GM11168 (cell line): ENCODE results near the gene ZBTB5.
"Not testable (repeated sequence)": the region's sequence is repeated elsewhere in the genome, so short reads cannot be mapped to it uniquely, and the experiment has no call there.

ENCODE experiments used
- in situ Hi-C: fragments of 300-500 bp; cut with MboI; formaldehyde crosslinking; loops from one replicate; pipeline ENCODE4 v1.12.0; 2022; ENCODE audit warnings: low sequenced_read_pairs; ENCODE audit not compliant: unreplicated experiment

Gene ZBTB5

DNA sequence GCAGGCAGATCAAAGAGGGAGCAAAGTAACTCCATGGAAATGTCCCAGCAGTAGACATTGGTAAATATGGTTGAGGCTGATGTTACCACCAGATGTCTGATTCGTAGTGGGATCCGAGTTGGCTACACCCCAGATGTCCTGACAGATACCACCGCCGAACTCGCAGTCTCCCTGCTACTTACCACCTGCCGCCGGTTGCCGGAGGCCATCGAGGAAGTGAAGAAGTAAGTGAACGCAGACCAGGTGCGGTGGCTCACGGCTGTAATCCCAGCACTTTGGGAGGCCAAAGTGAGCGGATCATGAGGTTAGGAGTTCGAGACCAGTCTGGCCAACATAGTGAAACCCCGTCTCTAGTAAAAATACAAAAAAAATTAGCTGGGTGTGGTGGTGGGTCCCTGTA is 38.8 kb downstream of the ZBTB5 start:
- in situ Hi-C loops = not testable (repeated sequence)

DNA sequence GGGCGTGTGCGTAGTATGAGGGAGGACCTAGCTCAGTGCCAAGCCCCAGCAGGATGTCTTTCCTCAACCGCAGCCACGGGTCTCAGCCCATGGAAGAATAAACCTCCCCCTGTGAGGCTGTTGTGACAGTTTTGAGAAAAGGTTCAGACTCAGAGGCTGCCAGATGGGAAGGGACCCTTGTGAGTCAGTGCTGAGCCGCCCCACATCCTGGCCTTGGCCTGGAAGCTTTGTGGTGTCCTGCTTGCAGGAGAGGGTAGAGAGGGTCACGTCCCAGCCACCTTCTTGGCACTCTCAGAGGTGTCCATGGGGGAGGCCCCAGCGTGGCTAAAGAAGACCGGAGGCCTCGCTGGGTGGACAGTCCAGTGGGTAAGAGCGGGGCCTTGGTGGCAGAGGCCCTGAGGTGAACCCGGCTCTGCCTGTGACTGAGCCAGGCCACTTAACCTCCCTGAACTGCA is 39.9 kb downstream of the ZBTB5 start:
- in situ Hi-C loops = no loop called here

DNA sequence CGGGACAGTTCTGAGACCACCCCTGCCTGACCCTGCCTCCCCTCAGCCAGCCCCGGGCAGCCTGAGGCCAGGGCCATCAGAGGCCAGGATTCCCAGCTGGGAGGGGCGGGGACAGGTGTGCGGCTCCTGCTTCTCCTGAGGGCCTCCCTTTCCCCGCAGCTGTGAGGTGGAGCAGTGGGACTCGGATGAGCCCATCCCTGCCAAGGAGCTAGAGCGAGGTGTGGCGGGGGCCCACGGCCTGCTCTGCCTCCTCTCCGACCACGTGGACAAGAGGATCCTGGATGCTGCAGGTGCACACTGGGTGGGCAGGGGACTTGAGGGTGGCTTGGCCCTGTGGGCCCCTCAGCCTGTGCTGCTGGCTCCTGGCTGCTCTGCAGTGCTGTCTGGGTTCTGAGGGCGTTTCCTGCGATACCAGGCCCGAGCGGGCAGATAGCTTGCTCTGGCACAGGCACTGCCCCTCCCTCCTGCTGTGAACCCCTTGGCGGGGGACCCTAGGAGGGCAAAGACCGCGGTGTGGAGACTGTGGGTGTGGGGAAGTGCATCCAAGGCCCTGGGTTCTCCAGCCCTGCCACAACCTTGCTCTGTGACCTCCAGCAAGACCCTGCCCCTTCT is 40.5 kb downstream of the ZBTB5 start:
- in situ Hi-C loops = no loop called here

- in situ Hi-C loops = no loop called here
Measured at GRCh38 chr9:37424204-37424685, 41.0 kb downstream of the ZBTB5 start.

DNA sequence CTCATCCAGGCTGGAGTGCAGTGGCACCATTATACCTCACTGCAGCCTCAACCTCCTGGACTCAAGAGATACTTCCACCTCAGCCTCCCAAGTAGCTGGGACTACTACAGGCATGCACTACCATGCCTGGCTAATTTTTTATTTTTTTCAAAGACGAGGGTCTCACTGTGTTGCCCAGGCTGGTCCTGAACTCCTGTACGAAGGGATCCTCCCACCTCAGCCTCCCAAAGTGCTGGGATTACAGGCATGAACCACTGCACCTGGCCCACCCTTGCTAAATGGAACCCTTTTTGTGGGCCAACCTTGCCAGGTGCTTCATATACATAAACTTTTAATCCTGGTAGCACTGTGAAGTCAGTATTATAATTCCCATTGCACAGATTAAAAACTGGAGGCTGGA is 41.7 kb downstream of the ZBTB5 start:
- in situ Hi-C loops = no loop called here

- in situ Hi-C loops = no loop called here
Measured at GRCh38 chr9:37422289-37423104, 42.8 kb downstream of the ZBTB5 start, which contains the start of gene GRHPR. Gene GRHPR, plus strand, starts transcription at chr9:37422696. Its CDS starts 55 bp downstream, at chr9:37422751.

DNA sequence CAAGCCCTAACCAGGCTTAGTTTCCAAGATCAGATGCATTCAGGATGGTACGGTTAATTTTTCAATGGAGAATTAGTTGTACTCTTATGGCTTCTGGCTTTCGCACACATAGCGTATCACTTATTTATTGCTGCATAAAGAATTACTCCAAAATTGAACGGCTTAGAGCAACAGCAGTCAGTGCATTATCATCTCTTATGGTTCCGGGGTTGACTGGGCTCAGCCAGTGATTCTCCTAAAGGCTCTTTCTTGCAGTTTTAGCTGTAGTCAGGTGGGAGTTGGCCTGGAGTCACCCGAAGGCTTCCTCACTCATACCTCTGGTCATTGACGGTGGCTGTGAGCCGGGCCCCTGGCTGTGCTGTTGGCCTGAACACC is 43.3 kb downstream of the ZBTB5 start:
- in situ Hi-C loops = no loop called here

GRCh38 chr9:37420271-37421215 is 44.7 kb downstream of the ZBTB5 start:
- in situ Hi-C loops = no loop called here

- in situ Hi-C loops = no loop called here
Measured at GRCh38 chr9:37419204-37419603, 46.0 kb downstream of the ZBTB5 start.

- in situ Hi-C loops = no loop called here
Measured at GRCh38 chr9:37417857-37418618, 47.2 kb downstream of the ZBTB5 start.

DNA sequence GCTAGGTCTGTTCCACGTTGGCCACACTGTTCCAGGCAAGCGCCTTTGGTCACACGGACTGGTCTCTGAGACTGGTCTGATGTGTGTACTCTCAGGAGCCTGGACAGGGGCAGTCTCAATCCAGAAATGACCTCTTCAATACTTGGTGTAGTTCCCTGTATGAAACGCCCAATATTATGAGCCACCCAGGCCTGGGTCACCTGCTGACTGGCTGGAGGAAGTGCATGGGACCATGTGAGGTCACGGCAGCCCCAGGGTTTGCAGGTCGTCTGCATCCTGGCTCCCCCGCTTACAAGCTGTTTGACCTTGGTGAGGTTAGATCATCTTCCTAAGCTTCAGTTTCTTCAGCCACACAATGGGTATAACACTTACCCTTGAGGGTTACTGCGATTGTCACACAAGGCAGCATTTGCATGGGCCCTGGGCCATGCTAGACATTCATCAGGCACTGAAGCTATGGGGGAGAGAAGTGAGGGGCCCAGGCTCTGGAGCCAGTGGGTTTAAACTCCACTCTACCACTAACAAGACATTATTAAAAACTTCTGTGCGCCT is 47.9 kb downstream of the ZBTB5 start:
- in situ Hi-C loops = no loop called here

- in situ Hi-C loops = no loop called here
Measured at GRCh38 chr9:37415011-37415719, 50.1 kb downstream of the ZBTB5 start.

- in situ Hi-C loops = no loop called here
Measured at GRCh38 chr9:37414503-37414943, 50.7 kb downstream of the ZBTB5 start.

DNA sequence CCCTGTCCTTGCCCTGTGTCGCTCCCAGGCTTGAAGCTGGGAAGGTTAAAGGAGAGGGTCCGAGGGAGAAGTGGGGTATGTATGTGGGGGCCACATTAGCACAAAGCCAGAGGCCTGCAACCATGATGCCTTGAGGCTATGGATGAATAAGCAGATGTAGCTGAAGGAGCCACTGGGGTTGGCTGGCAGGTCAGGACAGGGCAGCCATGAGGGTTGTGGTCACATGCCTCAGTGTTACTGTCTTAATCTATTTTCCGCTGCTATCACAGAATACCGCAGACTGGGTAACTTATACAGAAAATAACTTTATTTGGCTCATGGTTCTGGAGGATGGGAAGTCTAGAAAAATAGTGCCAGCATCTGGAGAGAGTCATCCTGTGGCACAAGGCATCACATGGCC is 51.9 kb downstream of the ZBTB5 start:
- in situ Hi-C loops = no loop called here

DNA sequence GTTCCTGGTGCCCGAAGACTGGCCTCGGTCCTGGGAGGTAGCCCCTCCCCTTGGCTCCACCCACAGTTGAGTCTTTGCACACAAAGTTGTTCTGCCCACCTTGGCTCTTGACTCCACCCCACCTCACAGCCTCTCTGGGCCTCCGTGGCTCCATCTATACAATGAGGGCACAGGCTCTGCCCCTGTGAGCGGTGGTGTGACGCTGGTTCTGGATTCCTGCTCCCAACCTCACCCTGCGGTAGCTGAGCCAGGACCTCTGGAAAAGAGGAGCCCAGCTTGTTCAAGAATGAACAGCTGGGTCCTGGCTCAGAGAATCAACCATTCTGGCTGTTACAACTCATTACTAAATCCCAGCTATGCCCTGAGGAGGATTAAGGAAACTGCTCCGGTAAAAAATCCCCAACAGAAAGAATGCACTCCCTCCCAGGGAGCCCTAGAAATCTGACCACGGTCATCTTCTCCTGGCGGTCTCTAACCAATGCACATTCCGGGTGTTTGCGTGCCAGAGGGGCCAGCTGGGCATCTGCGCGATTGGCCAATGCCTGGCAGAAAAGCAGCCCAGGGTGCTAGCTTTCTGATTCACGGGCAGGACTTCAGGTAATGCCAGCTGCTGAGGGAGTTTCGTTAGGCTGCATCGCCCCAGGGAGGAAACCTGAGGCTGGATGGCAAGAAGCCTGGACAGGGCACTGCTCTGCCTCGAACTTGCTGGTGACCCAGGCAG is 52.7 kb downstream of the ZBTB5 start:
- in situ Hi-C loops = no loop called here

DNA sequence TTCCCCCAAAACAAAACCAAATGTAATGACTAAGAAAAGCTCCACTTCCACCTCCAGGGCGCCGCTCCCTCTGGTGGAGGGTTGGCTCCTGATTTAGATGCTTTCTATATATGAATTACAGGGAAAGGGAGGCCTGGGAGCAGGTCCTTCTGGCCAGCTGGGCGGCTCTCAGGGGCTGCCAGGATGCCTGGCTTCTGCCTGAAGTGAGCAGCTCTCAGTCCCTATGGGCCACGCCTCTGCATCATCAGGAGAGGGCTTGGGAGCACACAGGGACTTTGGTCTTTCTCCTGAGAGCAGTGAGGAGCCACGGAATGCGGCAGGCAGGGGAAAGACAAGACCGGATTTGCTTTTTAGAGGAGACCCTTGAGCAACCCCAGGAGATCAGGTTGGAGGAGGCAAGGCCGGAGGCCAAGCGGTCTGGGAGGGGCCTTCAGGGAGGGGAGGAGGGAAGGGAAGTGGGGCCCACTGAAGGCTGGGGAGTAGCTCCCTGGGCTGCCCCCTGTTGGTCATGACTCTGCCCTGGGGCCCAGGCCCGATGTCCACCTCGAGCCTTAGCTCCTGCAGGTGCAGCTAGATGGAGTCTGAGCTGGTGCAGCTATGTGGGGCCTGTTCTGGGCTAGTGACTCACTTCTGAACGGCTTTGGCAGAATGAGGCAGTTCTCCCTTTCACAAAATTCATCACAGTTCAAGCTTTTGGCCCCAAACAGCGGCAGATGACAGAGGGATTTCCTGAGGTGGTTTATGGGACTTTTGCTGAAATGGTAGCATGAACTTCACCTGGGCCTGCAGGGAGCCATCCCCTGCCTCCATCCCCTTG is 54.1 kb downstream of the ZBTB5 start:
- in situ Hi-C loops = no loop called here

DNA sequence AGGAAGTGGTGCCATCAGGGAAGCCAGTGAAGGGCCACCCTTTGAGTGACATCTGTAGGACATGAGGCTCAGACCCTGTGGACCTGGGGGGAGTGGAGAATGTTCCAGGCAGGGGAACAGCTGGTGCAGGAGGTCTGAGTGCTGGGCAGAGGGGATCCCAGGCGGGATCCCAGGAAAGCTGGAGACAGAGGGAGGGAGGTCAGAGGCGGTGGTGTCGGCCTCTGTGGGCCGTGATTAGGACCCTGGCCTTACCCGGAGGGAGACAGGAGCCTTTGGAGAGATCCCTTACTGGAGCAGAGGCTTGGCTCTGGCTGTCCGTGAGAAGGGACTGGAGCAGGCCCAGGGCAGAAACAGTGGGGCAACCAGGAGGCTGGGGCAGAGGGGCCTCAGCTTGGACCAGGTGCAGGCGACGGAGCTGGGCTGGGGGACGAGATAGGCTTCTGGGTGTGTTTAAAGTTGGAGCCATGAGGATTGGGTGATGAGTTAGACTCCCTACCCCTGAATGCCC is 54.8 kb downstream of the ZBTB5 start:
- in situ Hi-C loops = no loop called here
